Peyer's patch (tissue), 4 donors: ENCODE measurements around the gene CMTM8.

Experiments used
- POLR2A ChIP-seq, 2 donors: fragments of 450-650 bp; IDR thresholded peaks; one replicate each; pipeline ENCODE4 v1.5.1; 2017; ENCODE audit warnings: antibody characterized with exemption in 2 of 2, mild to moderate bottlenecking in 2 of 2, moderate library complexity in 2 of 2
- TF ChIP-seq, protein P1 (sequence below), 6 experiments: fragments of 450-650 bp in 4 of 6; fragments of 200-600 bp in 2 of 6; sonication (generic) in 1 of 6; IDR thresholded peaks; one replicate each; pipeline ENCODE4 v1.5.1; 2017 to 2019; ENCODE audit warnings: antibody characterized with exemption in 6 of 6, mild to moderate bottlenecking in 3 of 6, moderate library complexity in 1 of 6

DNA sequence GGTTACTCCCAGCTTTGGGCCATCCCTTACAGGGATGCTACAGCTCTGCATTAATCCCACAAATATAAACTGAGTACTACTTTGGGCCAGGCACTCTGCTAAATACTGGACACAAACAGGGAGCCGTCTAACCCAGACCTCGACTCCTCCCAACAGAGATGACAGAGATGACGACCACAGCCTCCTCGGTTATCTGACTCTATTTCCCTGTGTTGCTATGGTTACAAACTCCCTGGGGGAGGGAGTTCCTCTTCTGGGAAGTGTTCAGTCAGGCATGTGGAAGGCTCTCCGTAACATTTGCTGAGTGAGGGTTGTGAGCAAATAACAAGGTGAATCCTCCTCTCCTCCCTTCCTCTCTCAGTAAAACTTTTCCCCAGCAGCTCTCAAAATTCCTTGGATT, 146.5 kb downstream of the CMTM8 start:
- TF ChIP-seq POLR2A (IDR thresholded peaks at IDR 0.05): no peak
- TF ChIP-seq, protein P1, sequence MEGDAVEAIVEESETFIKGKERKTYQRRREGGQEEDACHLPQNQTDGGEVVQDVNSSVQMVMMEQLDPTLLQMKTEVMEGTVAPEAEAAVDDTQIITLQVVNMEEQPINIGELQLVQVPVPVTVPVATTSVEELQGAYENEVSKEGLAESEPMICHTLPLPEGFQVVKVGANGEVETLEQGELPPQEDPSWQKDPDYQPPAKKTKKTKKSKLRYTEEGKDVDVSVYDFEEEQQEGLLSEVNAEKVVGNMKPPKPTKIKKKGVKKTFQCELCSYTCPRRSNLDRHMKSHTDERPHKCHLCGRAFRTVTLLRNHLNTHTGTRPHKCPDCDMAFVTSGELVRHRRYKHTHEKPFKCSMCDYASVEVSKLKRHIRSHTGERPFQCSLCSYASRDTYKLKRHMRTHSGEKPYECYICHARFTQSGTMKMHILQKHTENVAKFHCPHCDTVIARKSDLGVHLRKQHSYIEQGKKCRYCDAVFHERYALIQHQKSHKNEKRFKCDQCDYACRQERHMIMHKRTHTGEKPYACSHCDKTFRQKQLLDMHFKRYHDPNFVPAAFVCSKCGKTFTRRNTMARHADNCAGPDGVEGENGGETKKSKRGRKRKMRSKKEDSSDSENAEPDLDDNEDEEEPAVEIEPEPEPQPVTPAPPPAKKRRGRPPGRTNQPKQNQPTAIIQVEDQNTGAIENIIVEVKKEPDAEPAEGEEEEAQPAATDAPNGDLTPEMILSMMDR (IDR thresholded peaks at IDR 0.05): no peak
